CD4-positive, alpha-beta T cell (primary cell): ENCODE measurements around the gene TMEM106C. TPM values are rescaled to one million over a fixed set of nuclear protein-coding genes. Genes with fewer than 3 reads are reported as not detected.

Source experiments
- ATAC-seq: fragments of 200-7000 bp; cut with Tn5 transposase; one replicate; pipeline ENCODE4 v1.10.0; 2022; ENCODE audit warnings: mild to moderate bottlenecking; ENCODE audit not compliant: poor library complexity
- CTCF ChIA-PET: fragments of 350-600 bp; sonication (Branson Sonifier 250); formaldehyde crosslinking; loops from one replicate; lab custom pipeline; 2021; ENCODE audit warnings: antibody characterized with exemption, inconsistent platforms; lab: Charles Lee
- POLR2A ChIA-PET: fragments of 350-600 bp; sonication (Branson Sonifier 250); formaldehyde crosslinking; loops from one replicate; lab custom pipeline; 2021; ENCODE audit warnings: antibody characterized with exemption, inconsistent platforms; lab: Charles Lee
- DNase-seq, 14 experiments: peaks; one replicate each; pipeline ENCODE4 v3.0.0-alpha.2; 2013 to 2020; ENCODE audit warnings: mixed read lengths in 2 of 14
- H3K27ac ChIP-seq, 2 donors: one replicate each; pipeline versions ENCODE4 v1.5.1 to v1.7.0; 2013; ENCODE audit warnings: low read length in 2 of 2, low read depth in 1 of 2, mild to moderate bottlenecking in 1 of 2
- H3K27me3 ChIP-seq, 2 experiments: 1 replicate in 1 of 2; 2 replicates in 1 of 2; pipeline versions ENCODE4 v1.6.1 to v1.7.0; 2013; ENCODE audit warnings: low read length in 2 of 2, control low read depth in 1 of 2, mild to moderate bottlenecking in 1 of 2, moderate library complexity in 1 of 2; ENCODE audit not compliant: insufficient read depth in 2 of 2, control insufficient read depth in 1 of 2
- H3K36me3 ChIP-seq: one replicate; pipeline ENCODE4 v1.6.1; 2013; ENCODE audit warnings: low read length, control low read depth; ENCODE audit not compliant: insufficient read depth
- H3K4me1 ChIP-seq: one replicate; pipeline ENCODE4 v1.6.1; 2013; ENCODE audit warnings: low read length, control low read depth; ENCODE audit not compliant: insufficient read depth
- H3K4me3 ChIP-seq: one replicate; pipeline ENCODE4 v1.5.1; 2013; ENCODE audit warnings: mild to moderate bottlenecking, low read length, moderate library complexity
- H3K9me3 ChIP-seq, 2 experiments: 1 replicate in 1 of 2; 2 replicates in 1 of 2; pipeline versions ENCODE4 v1.6.1 to v1.7.0; 2013; ENCODE audit warnings: low read length in 2 of 2, mild to moderate bottlenecking in 2 of 2, control low read depth in 1 of 2, moderate library complexity in 1 of 2; ENCODE audit not compliant: control insufficient read depth in 1 of 2, insufficient read depth in 1 of 2
- H3K27ac Mint-ChIP-seq: one replicate; pipeline ENCODE4 v1.8.0; 2020; ENCODE audit warnings: mixed read lengths
- H3K27me3 Mint-ChIP-seq: one replicate; pipeline ENCODE4 v1.8.0; 2021; ENCODE audit warnings: mixed read lengths
- H3K36me3 Mint-ChIP-seq: one replicate; pipeline ENCODE4 v1.8.0; 2021; ENCODE audit warnings: low read depth, mixed read lengths
- H3K4me1 Mint-ChIP-seq: one replicate; pipeline ENCODE4 v1.8.0; 2021; ENCODE audit warnings: low read depth, mixed read lengths
- H3K4me3 Mint-ChIP-seq: one replicate; pipeline ENCODE4 v1.8.0; 2020; ENCODE audit warnings: mild to moderate bottlenecking, mixed read lengths
- H3K9me3 Mint-ChIP-seq: one replicate; pipeline ENCODE4 v1.8.0; 2020; ENCODE audit warnings: mixed read lengths
- intact Hi-C, 2 experiments: fragments of 100-400 bp; cut with DNase I in 1 of 2; cut with micrococcal nuclease in 1 of 2; formaldehyde crosslinking; loops; one replicate each; pipeline versions ENCODE4 v1.15.1 to v1.9.0; 2023 to 2025; cut with DNase I, micrococcal nuclease
- total RNA-seq, 174 experiments: library from RNA in 2 of 174; stranded (reverse) in 2 of 174; gene quantifications; one replicate each; pipeline ENCODE4 v1.2.3 and lab custom pipeline; 2021 to 2026
- TF ChIP-seq, protein P1 (sequence below): fragments of 200-600 bp; IDR thresholded peaks from one replicate; pipeline ENCODE4 v1.8.0; 2022; ENCODE audit warnings: antibody characterized with exemption, mild to moderate bottlenecking

The TMEM106C gene
- total RNA-seq, 2 experiments from 2014 or later = 17.4 to 20.3 TPM

- no peak overlapping the region for H3K27ac ChIP-seq
- Mint-ChIP-seq H3K27ac (no peak overlapping the region), H3K4me1 (peaks cover 18% of the 10 kb centered on the region), H3K9me3 (no peaks in the 10 kb centered on the region), H3K27me3 (peaks cover 13% of the 10 kb centered on the region), H3K4me3 (no peak overlapping the region), H3K36me3 (no peaks in the 10 kb centered on the region)
- ATAC-seq (no peak), DNase-seq (no peak)
- TF ChIP-seq, protein P1, sequence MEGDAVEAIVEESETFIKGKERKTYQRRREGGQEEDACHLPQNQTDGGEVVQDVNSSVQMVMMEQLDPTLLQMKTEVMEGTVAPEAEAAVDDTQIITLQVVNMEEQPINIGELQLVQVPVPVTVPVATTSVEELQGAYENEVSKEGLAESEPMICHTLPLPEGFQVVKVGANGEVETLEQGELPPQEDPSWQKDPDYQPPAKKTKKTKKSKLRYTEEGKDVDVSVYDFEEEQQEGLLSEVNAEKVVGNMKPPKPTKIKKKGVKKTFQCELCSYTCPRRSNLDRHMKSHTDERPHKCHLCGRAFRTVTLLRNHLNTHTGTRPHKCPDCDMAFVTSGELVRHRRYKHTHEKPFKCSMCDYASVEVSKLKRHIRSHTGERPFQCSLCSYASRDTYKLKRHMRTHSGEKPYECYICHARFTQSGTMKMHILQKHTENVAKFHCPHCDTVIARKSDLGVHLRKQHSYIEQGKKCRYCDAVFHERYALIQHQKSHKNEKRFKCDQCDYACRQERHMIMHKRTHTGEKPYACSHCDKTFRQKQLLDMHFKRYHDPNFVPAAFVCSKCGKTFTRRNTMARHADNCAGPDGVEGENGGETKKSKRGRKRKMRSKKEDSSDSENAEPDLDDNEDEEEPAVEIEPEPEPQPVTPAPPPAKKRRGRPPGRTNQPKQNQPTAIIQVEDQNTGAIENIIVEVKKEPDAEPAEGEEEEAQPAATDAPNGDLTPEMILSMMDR = no peak
- no peaks in the 10 kb centered on the region for H3K27me3 ChIP-seq
- no peaks in the 10 kb centered on the region for H3K36me3 ChIP-seq
- intact Hi-C loops = no loop called here
- H3K4me1 ChIP-seq = peaks cover 28% of the 10 kb centered on the region
- H3K4me3 ChIP-seq = no peak overlapping the region
- ChIA-PET CTCF (no interaction called here), POLR2A (interaction anchor here (1.5 kb wide), 1 partner anchor 21 kb away, joined by 3 read pairs; no protein-coding TSS in a partner anchor)
- no peaks in the 10 kb centered on the region for H3K9me3 ChIP-seq
These were observed 26.3 kb downstream of the TMEM106C start for GRCh38 chr12:47989666-47990065.

- intact Hi-C loops = no loop called here
- POLR2A ChIA-PET = interaction anchor here (1.0 to 1.5 kb wide), 2 partner anchors 16 to 21 kb away, joined by 3 read pairs; no protein-coding TSS in a partner anchor
- ATAC-seq = peak; percentile 98
These were observed 27.1 kb downstream of the TMEM106C start for GRCh38 chr12:47990351-47991105.

DNA sequence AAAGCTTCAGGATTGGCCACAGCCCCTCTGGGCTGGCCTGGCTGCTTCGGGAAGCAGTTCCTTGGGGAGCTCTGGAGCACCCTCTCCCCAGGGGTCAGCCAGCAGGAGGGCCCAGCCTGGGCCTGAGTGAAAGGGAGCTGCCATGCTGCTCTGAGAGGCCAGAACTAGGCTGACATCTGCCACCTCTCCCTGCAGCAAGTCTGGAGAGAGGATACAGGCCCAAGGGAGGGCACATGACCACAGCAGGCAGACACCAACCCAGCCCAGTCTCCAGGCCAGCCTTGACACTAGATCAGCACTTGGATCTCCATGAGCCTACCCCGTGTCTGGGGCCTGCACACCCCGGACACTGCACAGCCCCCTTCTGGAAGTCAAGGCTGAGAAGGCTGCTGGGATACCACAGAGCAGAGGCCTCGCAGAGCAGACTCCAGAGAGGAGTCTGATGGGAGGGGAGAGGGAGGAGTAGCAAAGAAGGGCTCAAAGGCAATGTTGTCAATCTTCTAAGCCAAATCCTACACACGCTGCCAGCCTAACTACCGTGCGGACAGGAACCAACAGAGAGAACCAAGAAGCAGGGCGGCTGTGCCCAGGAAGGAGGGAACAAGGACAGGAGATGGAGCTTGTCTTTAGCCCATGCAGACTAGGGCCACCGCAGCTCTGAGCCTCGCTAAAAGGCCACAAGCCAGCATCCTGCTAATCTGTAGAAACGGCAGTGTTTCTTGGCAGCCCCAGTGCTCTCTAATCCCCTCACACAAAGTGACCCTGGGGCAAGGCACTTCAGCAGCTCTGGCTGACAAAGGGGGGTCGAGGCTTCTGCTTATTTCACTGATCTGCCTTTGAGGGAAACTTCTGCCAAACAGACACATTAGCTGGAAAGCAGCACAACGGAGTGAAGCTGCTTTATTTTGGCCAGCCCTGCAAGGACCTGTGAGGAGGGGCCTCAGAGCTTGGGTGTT, 28.0 kb downstream of the TMEM106C start:
- H3K27ac ChIP-seq = no peak overlapping the region
- ATAC-seq (no peak), DNase-seq (no peak)
- Mint-ChIP-seq H3K9me3 (no peaks in the 10 kb centered on the region), H3K27me3 (peaks cover 25% of the 10 kb centered on the region), H3K27ac (no peak overlapping the region), H3K4me3 (no peak overlapping the region), H3K4me1 (peaks cover 18% of the 10 kb centered on the region), H3K36me3 (no peaks in the 10 kb centered on the region)
- H3K4me1 ChIP-seq = peaks cover 28% of the 10 kb centered on the region
- no peaks in the 10 kb centered on the region for H3K36me3 ChIP-seq
- ChIA-PET POLR2A (interaction anchor here (0.9 to 1.0 kb wide), 2 partner anchors 11 to 15 kb away, joined by 3 to 4 read pairs; no protein-coding TSS in a partner anchor), CTCF (no interaction called here)
- TF ChIP-seq, protein P1 = no peak
- H3K9me3 ChIP-seq = no peaks in the 10 kb centered on the region
- H3K4me3 ChIP-seq = no peak overlapping the region
- no peaks in the 10 kb centered on the region for H3K27me3 ChIP-seq
- intact Hi-C loops = no loop called here

More at GRCh38 chr12:47990351-47991105, 27.1 kb downstream of the TMEM106C start:
- H3K27ac Mint-ChIP-seq = no peak overlapping the region
- H3K4me1 Mint-ChIP-seq = peaks cover 18% of the 10 kb centered on the region
- peaks cover 17% of the 10 kb centered on the region for H3K27me3 Mint-ChIP-seq
- TF ChIP-seq, protein P1 = no peak
- no peak overlapping the region for H3K27ac ChIP-seq
- no peaks in the 10 kb centered on the region for H3K9me3 ChIP-seq
- H3K9me3 Mint-ChIP-seq = no peaks in the 10 kb centered on the region
- no peak overlapping the region for H3K4me3 ChIP-seq
- H3K4me1 ChIP-seq = peaks cover 28% of the 10 kb centered on the region
- no peaks in the 10 kb centered on the region for H3K36me3 ChIP-seq
- no peak overlapping the region for H3K4me3 Mint-ChIP-seq
- peak in 11 of 14 experiments; percentile 19 to 81 (median 44) for DNase-seq
- H3K36me3 Mint-ChIP-seq = no peaks in the 10 kb centered on the region
- H3K27me3 ChIP-seq = no peaks in the 10 kb centered on the region
- CTCF ChIA-PET = no interaction called here
